GM21360 (cell line): Measurements from ENCODE around the gene SCART1.
"Not testable (repeated sequence)": the region's sequence is repeated elsewhere in the genome, so short reads cannot be mapped to it uniquely, and the experiment has no call there.

Source experiments
- ATAC-seq: cut with Tn5 transposase; IDR thresholded peaks from one replicate; pipeline ENCODE4 v1.9.1; 2021; ENCODE audit warnings: mild to moderate bottlenecking, moderate library complexity; ENCODE audit not compliant: unreplicated experiment

Gene SCART1

DNA sequence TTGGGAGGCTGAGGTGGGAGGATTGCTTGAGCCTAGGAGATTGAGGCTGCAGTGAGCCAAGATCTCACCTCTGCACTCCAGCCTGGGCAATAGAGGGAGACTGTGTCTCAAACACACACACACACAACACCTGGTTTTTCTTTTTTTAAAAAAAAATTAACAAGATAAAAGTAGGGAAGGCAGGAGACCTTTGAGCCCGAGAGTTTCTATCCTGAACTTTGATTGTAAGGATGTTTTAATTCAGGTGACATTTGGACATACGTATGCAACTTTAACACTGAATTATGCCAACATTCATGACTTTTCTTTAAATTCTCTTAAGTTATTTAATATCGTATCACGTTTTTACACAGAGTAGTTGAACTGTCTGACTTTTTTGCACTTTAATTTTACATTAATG, 61.7 kb downstream of the SCART1 start:
- ATAC-seq, result no peak

DNA sequence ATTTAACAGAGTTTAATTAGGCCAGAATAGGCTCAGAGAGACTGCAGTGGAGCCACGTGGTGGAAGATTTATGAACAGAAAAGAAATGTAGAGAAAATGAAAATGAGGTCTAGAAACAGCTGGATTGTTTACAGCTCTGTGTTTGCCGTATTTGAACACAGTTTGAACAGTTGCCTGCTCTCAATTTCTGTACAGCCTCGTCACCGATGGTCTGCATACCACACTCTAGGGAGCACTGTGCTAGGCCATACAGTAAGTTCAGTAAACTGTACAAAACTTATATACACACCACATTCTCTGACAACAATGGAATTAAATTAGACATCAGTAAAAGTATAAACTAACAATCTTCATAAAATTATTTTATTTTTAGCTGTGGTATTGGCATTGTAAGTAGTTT, 62.3 kb downstream of the SCART1 start:
- ATAC-seq, result no peak

DNA sequence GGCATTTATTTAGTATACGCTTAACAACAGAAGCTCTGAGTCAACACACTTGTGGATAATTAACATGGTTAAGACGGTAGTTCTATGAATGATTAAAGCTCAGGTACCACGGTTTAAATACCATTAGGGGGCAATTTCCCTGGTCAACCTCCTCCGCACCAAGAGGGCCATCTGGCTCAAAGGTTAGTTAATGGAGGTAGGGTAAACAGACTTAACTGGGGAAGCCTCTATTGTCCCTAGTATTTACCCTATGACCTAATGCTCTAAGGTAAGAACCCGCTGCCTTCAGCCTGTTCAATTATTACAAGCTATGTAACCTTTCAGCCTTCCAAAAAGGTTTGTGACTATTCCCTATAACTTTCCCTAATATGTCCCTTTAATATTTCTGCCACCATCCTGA, 64.8 kb downstream of the SCART1 start:
- ATAC-seq, result not testable (repeated sequence)
